WTC11 (cell line): ENCODE data around the gene TLX2. TPM values are rescaled to one million over a fixed set of nuclear protein-coding genes. Genes with fewer than 3 reads are reported as not detected.

Experiments
- ATAC-seq: fragments of 200-7000 bp; cut with Tn5 transposase; 2 replicates; pipeline ENCODE4 v1.10.0; 2021; ENCODE audit warnings: mild to moderate bottlenecking, moderate library complexity
- CTCF ChIA-PET: fragments of 300-600 bp; sonication (Branson Sonifier 250); formaldehyde crosslinking; loops from one replicate; lab custom pipeline; 2021; ENCODE audit warnings: antibody characterized with exemption; lab: Charles Lee
- POLR2A ChIA-PET: fragments of 350-600 bp; sonication (Branson Sonifier 250); formaldehyde crosslinking; loops from one replicate; lab custom pipeline; 2021; ENCODE audit warnings: antibody characterized with exemption; lab: Charles Lee
- DNase-seq: peaks from one replicate; pipeline ENCODE4 v3.0.0; 2021; ENCODE audit warnings: low spot score
- H3K27ac Mint-ChIP-seq: 2 replicates; pipeline ENCODE4 v1.8.0; 2021; ENCODE audit warnings: mixed read lengths
- H3K27me3 Mint-ChIP-seq: 2 replicates; pipeline ENCODE4 v1.8.0; 2021; ENCODE audit warnings: low read depth, mild to moderate bottlenecking, moderate library complexity, mixed read lengths
- H3K36me3 Mint-ChIP-seq: 2 replicates; pipeline ENCODE4 v1.8.0; 2021; ENCODE audit warnings: mixed read lengths
- H3K4me1 Mint-ChIP-seq: 2 replicates; pipeline ENCODE4 v1.8.0; 2022; ENCODE audit warnings: mixed read lengths
- H3K4me3 Mint-ChIP-seq: 2 replicates; pipeline ENCODE4 v1.8.0; 2021; ENCODE audit warnings: mild to moderate bottlenecking, moderate library complexity, mixed read lengths
- H3K9me3 Mint-ChIP-seq: 2 replicates; pipeline ENCODE4 v1.8.0; 2021; ENCODE audit warnings: mixed read lengths
- ATF1 ChIP-seq: sonication (generic); formaldehyde crosslinking; IDR thresholded peaks from 2 replicates; pipeline ENCODE4 v1.8.1; 2023; ENCODE audit warnings: mild to moderate bottlenecking, moderate library complexity, missing genetic modification reagents
- ATF6 ChIP-seq: sonication (generic); formaldehyde crosslinking; IDR thresholded peaks from 2 replicates; pipeline ENCODE4 v1.8.1; 2023; ENCODE audit warnings: mild to moderate bottlenecking, missing genetic modification reagents
- CDX4 ChIP-seq: fragments of 250-450 bp; sonication (Bioruptor Pico); IDR thresholded peaks from 2 replicates; pipeline ENCODE4 v1.9.0; 2021; ENCODE audit warnings: moderate library complexity, mild to moderate bottlenecking, inconsistent platforms, borderline replicate concordance
- CREB1 ChIP-seq: sonication (generic); formaldehyde crosslinking; IDR thresholded peaks from 2 replicates; pipeline ENCODE4 v1.8.0; 2023; ENCODE audit warnings: mild to moderate bottlenecking, missing genetic modification reagents
- ELF4 ChIP-seq: sonication (generic); formaldehyde crosslinking; IDR thresholded peaks from 2 replicates; pipeline ENCODE4 v1.8.1; 2022; ENCODE audit warnings: low read depth, mild to moderate bottlenecking, moderate library complexity, missing genetic modification reagents
- HMGXB4 ChIP-seq: sonication (generic); formaldehyde crosslinking; IDR thresholded peaks from 2 replicates; pipeline ENCODE4 v1.8.1; 2023; ENCODE audit warnings: mild to moderate bottlenecking, moderate library complexity, missing genetic modification reagents
- MLX ChIP-seq: sonication (generic); formaldehyde crosslinking; IDR thresholded peaks from 2 replicates; pipeline ENCODE4 v1.8.1; 2023; ENCODE audit warnings: mild to moderate bottlenecking, missing genetic modification reagents, moderate library complexity
- NFYB ChIP-seq: sonication (generic); formaldehyde crosslinking; conservative IDR thresholded peaks from 2 replicates; pipeline ENCODE4 v1.8.0; 2022; ENCODE audit warnings: low read depth, missing genetic modification reagents
- NR2C2 ChIP-seq: sonication (generic); formaldehyde crosslinking; IDR thresholded peaks from 2 replicates; pipeline ENCODE4 v1.8.0; 2022; ENCODE audit warnings: mild to moderate bottlenecking, missing genetic modification reagents
- PRRX2 ChIP-seq: fragments of 250-450 bp; sonication (Bioruptor Pico); IDR thresholded peaks from 2 replicates; pipeline ENCODE4 v1.8.0; 2021; ENCODE audit warnings: mild to moderate bottlenecking
- ZNF263 ChIP-seq: sonication (generic); formaldehyde crosslinking; IDR thresholded peaks from 2 replicates; pipeline ENCODE4 v1.8.1; 2022; ENCODE audit warnings: low read depth, mild to moderate bottlenecking, moderate library complexity, missing genetic modification reagents
- ZNF281 ChIP-seq: sonication (generic); formaldehyde crosslinking; IDR thresholded peaks from 2 replicates; pipeline ENCODE4 v1.8.0; 2023; ENCODE audit warnings: mild to moderate bottlenecking, missing genetic modification reagents
- ZNF317 ChIP-seq: sonication (generic); formaldehyde crosslinking; IDR thresholded peaks from 2 replicates; pipeline ENCODE4 v1.8.1; 2023; ENCODE audit warnings: low read depth, mild to moderate bottlenecking, moderate library complexity, missing genetic modification reagents, borderline replicate concordance
- ZNF423 ChIP-seq: fragments of 250-450 bp; sonication (Bioruptor Pico); IDR thresholded peaks from 2 replicates; pipeline ENCODE4 v2.1.2; 2022; ENCODE audit warnings: mild to moderate bottlenecking, moderate library complexity
- ZNF512 ChIP-seq: sonication (generic); formaldehyde crosslinking; IDR thresholded peaks from 2 replicates; pipeline ENCODE4 v1.8.1; 2022; ENCODE audit warnings: missing genetic modification reagents, borderline replicate concordance
- total RNA-seq: library from RNA; stranded (reverse); gene quantifications from 3 replicates; pipeline ENCODE4 v1.2.3, GENCODE V29; 2021

TLX2 gene
- total RNA-seq, 1 experiment from 2014 or later = 0.26 TPM

- CTCF ChIA-PET = interaction anchor here (1.2 to 2.3 kb wide), 2 partner anchors 9 to 30 kb away, joined by 6 to 8 read pairs; partner anchors contain the start of genes CCDC142 and TTC31
- POLR2A ChIA-PET = interaction anchor here (0.9 kb wide), 1 partner anchor 40 kb away, joined by 3 read pairs; no protein-coding TSS in a partner anchor
- DNase-seq (no peak), ATAC-seq (no peak)
- H3K27ac Mint-ChIP-seq = no peak overlapping the region
- H3K36me3 Mint-ChIP-seq = peaks cover 9% of the 10 kb centered on the region
- peaks cover 23% of the 10 kb centered on the region for H3K4me1 Mint-ChIP-seq
- peak overlapping the region; percentile 65 for H3K4me3 Mint-ChIP-seq
- H3K27me3 Mint-ChIP-seq = peaks cover 99% of the 10 kb centered on the region
- no peak for TF ChIP-seq ELF4 (CRISPR knock-in tag)
- peaks cover 8% of the 10 kb centered on the region for H3K9me3 Mint-ChIP-seq
Measured at GRCh38 chr2:74512744-74513604, 1.3 kb upstream of the TLX2 start.

- CTCF ChIA-PET = interaction anchor here (0.6 to 2.3 kb wide), 3 partner anchors 10 to 393 kb away, joined by 4 to 8 read pairs (median 6); partner anchors contain the start of genes CCDC142 and TTC31
- DNase-seq (peak; percentile 39), ATAC-seq (peak; percentile 9)
- H3K9me3 Mint-ChIP-seq = peaks cover 8% of the 10 kb centered on the region
- H3K27ac Mint-ChIP-seq = no peak overlapping the region
- H3K4me1 Mint-ChIP-seq = peaks cover 16% of the 10 kb centered on the region
- H3K36me3 Mint-ChIP-seq = peaks cover 9% of the 10 kb centered on the region
- H3K27me3 Mint-ChIP-seq = peaks cover 99% of the 10 kb centered on the region
- POLR2A ChIA-PET = interaction anchor here (0.9 to 1.3 kb wide), 2 partner anchors 39 to 74 kb away, joined by 3 to 4 read pairs; no protein-coding TSS in a partner anchor
- H3K4me3 Mint-ChIP-seq = peak overlapping the region; percentile 65
- TF ChIP-seq CREB1 (no peak), ZNF512 (CRISPR knock-in tag) (0 out of 2 replicates have a peak, but pooled peaks have one; percentile 33)
- TF ChIP-seq, all 79 proteins: peak for 1
Measured at GRCh38 chr2:74513605-74514367, 464 bp upstream of the TLX2 start.

- ATAC-seq (peak; percentile 12), DNase-seq (peak; percentile 60)
- peaks cover 8% of the 10 kb centered on the region for H3K9me3 Mint-ChIP-seq
- H3K36me3 Mint-ChIP-seq = peaks cover 9% of the 10 kb centered on the region
- H3K4me3 Mint-ChIP-seq = peak overlapping the region; percentile 65
- peaks cover 16% of the 10 kb centered on the region for H3K4me1 Mint-ChIP-seq
- ChIA-PET POLR2A (interaction anchor here (1.1 to 1.3 kb wide), 2 partner anchors 18 to 72 kb away, joined by 3 to 4 read pairs; no protein-coding TSS in a partner anchor), CTCF (interaction anchor here (0.7 to 1.9 kb wide), 6 partner anchors 8 to 73 kb away, joined by 3 to 8 read pairs (median 4); partner anchors contain the start of genes AUP1, DQX1, HTRA2 and LBX2)
- H3K27me3 Mint-ChIP-seq = peaks cover 99% of the 10 kb centered on the region
- no peak overlapping the region for H3K27ac Mint-ChIP-seq
- TF ChIP-seq ZNF263 (CRISPR knock-in tag) (no peak), ATF1 (CRISPR knock-in tag) (0 out of 2 replicates have a peak, but pooled peaks have one; percentile 21), NFYB (CRISPR knock-in tag) (no peak), CDX4 (CRISPR knock-in tag) (no peak), MLX (CRISPR knock-in tag) (peak; percentile 91), HMGXB4 (CRISPR knock-in tag) (0 out of 2 replicates have a peak, but pooled peaks have one; percentile 7), NR2C2 (CRISPR knock-in tag) (peak; percentile 1; the same call in 1 of the 2 replicates), ATF6 (no peak), ZNF317 (0 out of 2 replicates have a peak, but pooled peaks have one; percentile 36), ZNF423 (peak; percentile 42; the same call in 1 of the 2 replicates), ZNF281 (peak; percentile 55; the same call in 1 of the 2 replicates), PRRX2 (CRISPR knock-in tag) (no peak)
Measured at GRCh38 chr2:74515271-74515980, 1.2 kb downstream of the TLX2 start.
